K562 (cell line): ENCODE measurements around the gene CCT3. TPM values are rescaled to one million over a fixed set of nuclear protein-coding genes. Genes with fewer than 3 reads are reported as not detected.

ENCODE experiments used
- ATAC-seq: fragments of 200-7000 bp; cut with Tn5 transposase; 3 replicates; pipeline ENCODE4 v1.9.1; 2020; ENCODE audit warnings: moderate library complexity
- BruUV-seq: library from RNA; stranded (reverse); fragments of 400-500 nt; replicated peaks from 2 replicates; lab custom pipeline; 2021; lab: Mats Ljungman, UMichigan
- CTCF ChIA-PET: fragments of 300-600 bp; formaldehyde crosslinking; extraction: SDS; loops from one replicate; lab custom pipeline; 2021; ENCODE audit warnings: low intra/inter-chr PET ratio; lab: Yijun Ruan, JAX
- POLR2A ChIA-PET: fragments of 300-600, 350-650 bp; sonication (Branson Sonifier 250); formaldehyde crosslinking; extraction: SDS; loops from one replicate; lab custom pipeline; 2021; ENCODE audit warnings: antibody characterized with exemption, inconsistent platforms; lab: Yijun Ruan, JAX
- DNase-seq, 4 experiments: peaks; one replicate each; pipeline versions ENCODE4 v3.0.0 to v3.0.0-alpha.2; 2011 to 2018; ENCODE audit warnings: low spot score in 3 of 4, mixed read lengths in 3 of 4; ENCODE audit errors: extremely low read depth in 1 of 4
- FAIRE-seq: peaks from 2 replicates; lab custom pipeline; 2011; peaks lifted over from hg19 to GRCh38; lab: Jason Lieb, UNC
- H2AFZ ChIP-seq: 2 replicates; pipeline ENCODE4 v1.6.0; 2011; ENCODE audit warnings: low read depth, low read length, control low read depth, inconsistent platforms
- H3K27ac ChIP-seq: fragments of 200-600 bp; 3 replicates; pipeline ENCODE4 v1.8.0; 2011; ENCODE audit warnings: low read depth, mild to moderate bottlenecking, control low read depth, inconsistent platforms, low read length, moderate library complexity, mixed read lengths; ENCODE audit errors: extremely low read depth
- H3K27me3 ChIP-seq, 2 experiments: fragments of 300-600 bp in 1 of 2; 2 replicates in 1 of 2; 3 replicates in 1 of 2; pipeline versions ENCODE4 v1.6.0 to v1.8.0; 2011; ENCODE audit warnings: inconsistent platforms in 2 of 2, low read length in 2 of 2, mild to moderate bottlenecking in 1 of 2, mixed read lengths in 1 of 2, moderate library complexity in 1 of 2; ENCODE audit not compliant: control insufficient read depth in 2 of 2, insufficient read depth in 2 of 2
- H3K36me3 ChIP-seq: fragments of 300-600 bp; 3 replicates; pipeline ENCODE4 v1.8.0; 2011; ENCODE audit warnings: mild to moderate bottlenecking, low read length, inconsistent platforms; ENCODE audit not compliant: control insufficient read depth, insufficient read depth
- H3K4me1 ChIP-seq, 2 experiments: fragments of 200-600 bp in 1 of 2; replicated peaks in 1 of 2; 2 replicates in 1 of 2; 3 replicates in 1 of 2; pipeline versions ENCODE4 v1.5.1 to v1.8.0; 2011; ENCODE audit warnings: inconsistent platforms in 2 of 2, low read length in 2 of 2, mild to moderate bottlenecking in 1 of 2, mixed read lengths in 1 of 2, moderate library complexity in 1 of 2; ENCODE audit not compliant: control insufficient read depth in 2 of 2, insufficient read depth in 2 of 2
- H3K4me2 ChIP-seq: 2 replicates; pipeline ENCODE4 v1.6.1; 2011; ENCODE audit warnings: low read length, control low read depth, inconsistent platforms, mixed read lengths; ENCODE audit not compliant: insufficient read depth
- H3K4me3 ChIP-seq: fragments of 200-600 bp; sonication (generic), shearing (Covaris generic); 2 replicates; pipeline ENCODE4 v1.5.1; 2016; ENCODE audit warnings: control low read depth, inconsistent platforms
- H3K79me2 ChIP-seq: fragments of 200-600 bp; 3 replicates; pipeline ENCODE4 v1.8.0; 2011; ENCODE audit warnings: low read length, inconsistent platforms; ENCODE audit not compliant: control insufficient read depth, insufficient read depth
- H3K9ac ChIP-seq, 2 experiments: 2 replicates each; pipeline versions ENCODE4 v1.6.0 to v1.6.1; 2011; ENCODE audit warnings: low read depth in 2 of 2, low read length in 2 of 2, control low read depth in 1 of 2, inconsistent platforms in 1 of 2, mild to moderate bottlenecking in 1 of 2, mixed read lengths in 1 of 2; ENCODE audit not compliant: insufficient read depth in 1 of 2
- H3K9me1 ChIP-seq: one replicate; pipeline ENCODE4 v1.6.0; 2011; ENCODE audit warnings: inconsistent platforms, mild to moderate bottlenecking, low read length, moderate library complexity; ENCODE audit not compliant: control insufficient read depth, insufficient read depth
- H3K9me3 ChIP-seq: replicated peaks from 2 replicates; pipeline ENCODE4 v1.5.1; 2011; ENCODE audit warnings: low read depth, low read length, inconsistent platforms; ENCODE audit not compliant: control insufficient read depth, insufficient read depth
- H4K20me1 ChIP-seq: replicated peaks from 2 replicates; pipeline ENCODE4 v1.6.1; 2011; ENCODE audit warnings: low read length, inconsistent platforms, mixed read lengths; ENCODE audit not compliant: control insufficient read depth, insufficient read depth
- MEF2D ChIP-seq: conservative IDR thresholded peaks from 2 replicates; pipeline ENCODE4 v1.6.1; 2016; ENCODE audit warnings: low read depth, missing genetic modification characterization, missing compliant biosample characterization
- SPI1 ChIP-seq: IDR thresholded peaks from 2 replicates; pipeline ENCODE4 v1.6.1; 2011; ENCODE audit warnings: low read depth, low read length, control low read depth, borderline replicate concordance
- WGBS: fragments of 100-300 bp; shearing (Covaris generic); methylation state at CpG from one replicate; pipeline ENCODE4 v1.1.6; 2016; ENCODE audit warnings: low coverage, mixed read lengths; ENCODE audit not compliant: insufficient coverage; ENCODE audit errors: missing lambda C conversion rate; 5-methylcytosine and 5-hydroxymethylcytosine counted together
- in situ Hi-C: fragments of 300-500 bp; cut with MboI; formaldehyde crosslinking; loops from 4 replicates; pipeline ENCODE4 v1.15.0; 2018; ENCODE audit warnings: inconsistent platforms, mixed read lengths
- intact Hi-C: fragments of 100-400 bp; cut with micrococcal nuclease; formaldehyde crosslinking; loops from 2 replicates; pipeline ENCODE4 v1.14.2; 2022
- polyA plus RNA-seq, 8 experiments: library from polyadenylated mRNA; depleted of rRNA in 4 of 8; stranded (reverse) in 5 of 8; unstranded in 3 of 8; fragments of >200 nt; fragmentation: Nextera tagmentation in 2 of 8; fragmentation: Illumina TruSeq in 1 of 8; extraction: Ambion mirVana in 2 of 8; extraction: Trizol in 1 of 8; gene quantifications; 2 replicates each; pipeline versions ENCODE4 v1.2.1 to v1.2.3, GENCODE V29; 2011 to 2014; ENCODE audit warnings: inconsistent platforms in 1 of 8, missing spikeins in 1 of 8
- total RNA-seq, 7 experiments: library from RNA; depleted of rRNA in 6 of 7; stranded (reverse); fragments of >200 nt in 6 of 7; fragmentation: Illumina TruSeq in 2 of 7; extraction: Trizol in 2 of 7; gene quantifications; 2 replicates each; pipeline versions ENCODE4 v1.2.1 to v1.2.3, GENCODE V29; 2011 to 2021; ENCODE audit warnings: low replicate concordance in 1 of 7
- TF ChIP-seq, protein P1 (sequence below): sonication (generic); formaldehyde crosslinking; IDR thresholded peaks from 2 replicates; pipeline ENCODE4 v1.8.1; 2023; ENCODE audit warnings: missing genetic modification reagents, mild to moderate bottlenecking, borderline replicate concordance
- TF ChIP-seq, protein P2 (sequence below), 2 experiments: fragments of 450-650 bp in 1 of 2; sonication (generic) in 1 of 2; formaldehyde crosslinking in 1 of 2; IDR thresholded peaks in 1 of 2; conservative IDR thresholded peaks in 1 of 2; 2 replicates each; pipeline versions ENCODE4 v1.6.1 to v1.8.1; 2016 to 2023; ENCODE audit warnings: mild to moderate bottlenecking in 2 of 2, moderate library complexity in 2 of 2, inconsistent platforms in 1 of 2, missing genetic modification reagents in 1 of 2

CCT3 gene
- total and polyA plus RNA-seq, 9 of the 15 experiments (the other 6 are each of a cell fraction or from before 2014, with no cell fraction given), result 475 to 1,167 (median 610) TPM

DNA sequence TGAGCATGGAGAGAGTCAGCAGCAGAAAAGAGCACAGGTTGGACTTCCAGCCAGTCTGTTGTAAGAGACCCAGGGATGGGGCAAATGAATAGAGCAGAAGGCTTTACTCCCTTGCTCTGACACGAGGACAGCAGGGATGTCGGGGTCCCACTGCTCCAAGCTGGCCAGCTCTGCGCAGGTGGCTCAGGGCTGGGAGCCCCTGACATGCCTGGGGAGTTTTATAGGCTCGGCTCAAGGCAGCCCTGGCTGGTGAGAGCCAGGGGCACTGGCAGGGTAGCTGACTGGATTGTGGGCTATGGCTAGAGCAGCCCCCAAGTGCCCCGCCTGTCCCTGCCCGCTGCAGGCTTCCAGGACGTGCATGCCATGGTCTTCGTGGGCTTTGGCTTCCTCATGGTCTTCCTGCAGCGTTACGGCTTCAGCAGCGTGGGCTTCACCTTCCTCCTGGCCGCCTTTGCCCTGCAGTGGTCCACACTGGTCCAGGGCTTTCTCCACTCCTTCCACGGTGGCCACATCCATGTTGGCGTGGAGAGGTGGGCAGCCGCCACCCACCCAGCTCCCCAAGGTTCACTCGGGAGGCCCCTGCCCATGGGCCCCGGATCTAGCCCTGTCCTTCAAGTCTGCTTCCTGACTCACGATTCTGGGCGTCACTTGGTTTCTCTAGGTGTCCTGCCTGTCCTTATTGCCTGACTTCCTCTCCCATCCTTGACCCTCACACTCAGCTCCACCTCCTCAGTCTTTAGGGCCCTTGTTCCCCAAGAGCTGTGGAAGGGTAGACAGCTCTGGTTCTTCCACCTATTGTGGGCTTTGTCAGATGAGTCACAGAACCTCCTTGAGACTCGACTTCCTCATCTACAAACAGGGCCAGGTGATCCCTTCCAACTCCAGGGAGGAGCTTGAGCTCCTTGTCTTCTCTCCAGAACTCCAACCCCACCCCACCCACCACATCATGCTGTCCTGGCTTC lies 39.1 kb upstream of the CCT3 start:
- POLR2A ChIA-PET, result interaction anchor here (0.6 to 1.3 kb wide), 6 partner anchors 10 to 102 kb away, joined by 3 to 7 read pairs (median 3); no protein-coding TSS in a partner anchor

More for the DNA sequence above, 39.1 kb upstream of the CCT3 start:
- CTCF ChIA-PET, result no interaction called here
- no peak overlapping the region for H3K4me3 ChIP-seq
- ATAC-seq (no peak), FAIRE-seq (no peak), DNase-seq (no peak)
- no peak overlapping the region for H3K27ac ChIP-seq
- no peaks in the 10 kb centered on the region for H3K9me3 ChIP-seq
- 0 out of 2 replicates have a peak overlapping the region, but pooled peaks have one; percentile 44 for H2AFZ ChIP-seq
- no peaks in the 10 kb centered on the region for H3K79me2 ChIP-seq
- intact Hi-C loops, result no loop called here
- peaks cover 8 to 15% of the 10 kb centered on the region in 2 experiments; a peak in 4 of 5 replicates for H3K4me1 ChIP-seq
- H3K27me3 ChIP-seq, result peaks cover 0 to 4% of the 10 kb centered on the region in 2 experiments; a peak in 4 of 5 replicates
- in situ Hi-C loops, result no loop called here
- peak overlapping the region in 1 of 2 experiments; percentile 62; a peak in 1 of 4 replicates for H3K9ac ChIP-seq
- TF ChIP-seq, protein P1, sequence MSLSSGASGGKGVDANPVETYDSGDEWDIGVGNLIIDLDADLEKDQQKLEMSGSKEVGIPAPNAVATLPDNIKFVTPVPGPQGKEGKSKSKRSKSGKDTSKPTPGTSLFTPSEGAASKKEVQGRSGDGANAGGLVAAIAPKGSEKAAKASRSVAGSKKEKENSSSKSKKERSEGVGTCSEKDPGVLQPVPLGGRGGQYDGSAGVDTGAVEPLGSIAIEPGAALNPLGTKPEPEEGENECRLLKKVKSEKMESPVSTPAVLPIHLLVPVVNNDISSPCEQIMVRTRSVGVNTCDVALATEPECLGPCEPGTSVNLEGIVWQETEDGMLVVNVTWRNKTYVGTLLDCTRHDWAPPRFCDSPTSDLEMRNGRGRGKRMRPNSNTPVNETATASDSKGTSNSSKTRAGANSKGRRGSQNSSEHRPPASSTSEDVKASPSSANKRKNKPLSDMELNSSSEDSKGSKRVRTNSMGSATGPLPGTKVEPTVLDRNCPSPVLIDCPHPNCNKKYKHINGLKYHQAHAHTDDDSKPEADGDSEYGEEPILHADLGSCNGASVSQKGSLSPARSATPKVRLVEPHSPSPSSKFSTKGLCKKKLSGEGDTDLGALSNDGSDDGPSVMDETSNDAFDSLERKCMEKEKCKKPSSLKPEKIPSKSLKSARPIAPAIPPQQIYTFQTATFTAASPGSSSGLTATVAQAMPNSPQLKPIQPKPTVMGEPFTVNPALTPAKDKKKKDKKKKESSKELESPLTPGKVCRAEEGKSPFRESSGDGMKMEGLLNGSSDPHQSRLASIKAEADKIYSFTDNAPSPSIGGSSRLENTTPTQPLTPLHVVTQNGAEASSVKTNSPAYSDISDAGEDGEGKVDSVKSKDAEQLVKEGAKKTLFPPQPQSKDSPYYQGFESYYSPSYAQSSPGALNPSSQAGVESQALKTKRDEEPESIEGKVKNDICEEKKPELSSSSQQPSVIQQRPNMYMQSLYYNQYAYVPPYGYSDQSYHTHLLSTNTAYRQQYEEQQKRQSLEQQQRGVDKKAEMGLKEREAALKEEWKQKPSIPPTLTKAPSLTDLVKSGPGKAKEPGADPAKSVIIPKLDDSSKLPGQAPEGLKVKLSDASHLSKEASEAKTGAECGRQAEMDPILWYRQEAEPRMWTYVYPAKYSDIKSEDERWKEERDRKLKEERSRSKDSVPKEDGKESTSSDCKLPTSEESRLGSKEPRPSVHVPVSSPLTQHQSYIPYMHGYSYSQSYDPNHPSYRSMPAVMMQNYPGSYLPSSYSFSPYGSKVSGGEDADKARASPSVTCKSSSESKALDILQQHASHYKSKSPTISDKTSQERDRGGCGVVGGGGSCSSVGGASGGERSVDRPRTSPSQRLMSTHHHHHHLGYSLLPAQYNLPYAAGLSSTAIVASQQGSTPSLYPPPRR (CRISPR knock-in tag), result no peak
- TF ChIP-seq, protein P2, sequence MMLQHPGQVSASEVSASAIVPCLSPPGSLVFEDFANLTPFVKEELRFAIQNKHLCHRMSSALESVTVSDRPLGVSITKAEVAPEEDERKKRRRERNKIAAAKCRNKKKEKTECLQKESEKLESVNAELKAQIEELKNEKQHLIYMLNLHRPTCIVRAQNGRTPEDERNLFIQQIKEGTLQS (IDR thresholded peaks at IDR 0.05), result no peak
- TF ChIP-seq, protein P2 (CRISPR knock-in tag; conservative IDR thresholded peaks at IDR 0.05), result no peak
- TF ChIP-seq SPI1 (peak; percentile 23; the same call in 1 of the 2 replicates), MEF2D (tag) (no peak)
- TF ChIP-seq, all 486 proteins: peak for 1
- H4K20me1 ChIP-seq, result peaks cover 4% of the 10 kb centered on the region; the same call in 1 of the 2 replicates
- no TSS peak for BruUV-seq
- H3K9me1 ChIP-seq, result no peaks in the 10 kb centered on the region
- H3K4me2 ChIP-seq, result no peak overlapping the region
- WGBS, result 24% methylated on average over 20 of the region's 20 CpGs
- no peaks in the 10 kb centered on the region for H3K36me3 ChIP-seq
